Left lung (tissue), 10 donors: ENCODE measurements around the gene FREM3. TPM values are rescaled to one million over a fixed set of nuclear protein-coding genes. Genes with fewer than 3 reads are reported as not detected.
"Not testable (repeated sequence)": the region's sequence is repeated elsewhere in the genome, so short reads cannot be mapped to it uniquely, and the experiment has no call there.

Experiments
- ATAC-seq: fragments of 200-7000 bp; cut with Tn5 transposase; one replicate; pipeline ENCODE4 v1.9.1; 2020; ENCODE audit warnings: moderate library complexity
- DNase-seq, 4 donors: peaks; one replicate each; pipeline ENCODE4 v3.0.0-alpha.2; 2013 to 2020
- H3K27ac ChIP-seq, 2 donors: fragments of 200-600 bp; sonication (generic) in 1 of 2; one replicate each; pipeline versions ENCODE4 v1.5.0 to v1.8.0; 2020 to 2021
- H3K27me3 ChIP-seq, 2 donors: fragments of 200-600 bp; sonication (generic) in 1 of 2; one replicate each; pipeline versions ENCODE4 v1.5.0 to v1.8.0; 2020 to 2021
- H3K36me3 ChIP-seq, 2 donors: fragments of 200-600 bp; sonication (generic) in 1 of 2; one replicate each; pipeline versions ENCODE4 v1.5.0 to v1.8.0; 2020 to 2021
- H3K4me1 ChIP-seq, 2 donors: fragments of 200-600 bp; one replicate each; pipeline ENCODE4 v1.8.0; 2021
- H3K4me3 ChIP-seq, 2 donors: fragments of 200-600 bp; sonication (generic) in 1 of 2; one replicate each; pipeline versions ENCODE4 v1.5.0 to v1.8.0; 2020 to 2021; ENCODE audit warnings: mild to moderate bottlenecking in 1 of 2
- H3K9me3 ChIP-seq, 2 donors: fragments of 200-600 bp; sonication (generic) in 1 of 2; one replicate each; pipeline versions ENCODE4 v1.5.0 to v1.8.0; 2020 to 2021
- intact Hi-C, 2 donors: fragments of 100-400 bp; cut with DNase I; formaldehyde crosslinking; loops; one replicate each; pipeline versions ENCODE4 v1.11.2 to v1.14.2; 2022
- polyA plus RNA-seq, 6 donors: library from polyadenylated mRNA; unstranded; fragments of 120-200 nt; gene quantifications; one replicate each; pipeline ENCODE4 v1.2.1, GENCODE V29; 2013; ENCODE audit not compliant: insufficient read length in 6 of 6
- total RNA-seq, 2 donors: library from RNA; stranded (reverse); fragmentation: NEBNext Ultra II Directional; extraction: Animal tissue kit (Norgen Biotek cat#: 25700); gene quantifications; one replicate each; pipeline ENCODE4 v1.2.1, GENCODE V29; 2021
- TF ChIP-seq, protein P1 (sequence below), 2 donors: fragments of 200-600 bp; sonication (generic) in 1 of 2; IDR thresholded peaks; one replicate each; pipeline versions ENCODE4 v1.5.0 to v1.8.0; 2021; ENCODE audit warnings: antibody characterized with exemption in 2 of 2
- donor health status: DM: no; HTN: yes; CAD: no.
- donor health status: DM: no; HTN: no; CAD: no.

FREM3 gene
- total and polyA plus RNA-seq, 8 donors, result 0.09 to 15.9 (median 9.8) TPM; not detected in 1

DNA sequence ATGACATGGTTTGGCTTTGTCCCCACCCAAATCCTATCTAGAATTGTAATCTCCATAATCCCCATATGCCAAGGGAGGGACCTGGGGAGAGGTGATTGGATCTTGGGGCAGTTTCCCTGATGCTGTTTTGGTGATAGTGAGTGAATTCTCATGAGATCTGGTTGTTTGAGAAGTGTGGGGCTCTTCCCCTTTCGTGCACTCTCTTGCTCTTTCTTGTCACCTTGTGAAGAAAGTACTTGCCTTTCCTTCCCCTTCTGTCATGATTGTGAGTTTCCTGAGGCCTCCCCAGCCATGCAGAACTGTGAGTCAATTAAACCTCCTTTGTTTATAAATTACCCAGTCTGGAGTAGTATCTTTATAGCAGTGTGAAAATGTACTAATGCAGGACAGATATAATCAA, 36.4 kb upstream of the FREM3 start:
- Histone ChIP-seq H3K4me1 (no peaks in the 10 kb centered on the region), H3K27ac (no peak overlapping the region), H3K27me3 (no peaks in the 10 kb centered on the region), H3K36me3 (no peaks in the 10 kb centered on the region), H3K4me3 (no peak overlapping the region), H3K9me3 (no peaks in the 10 kb centered on the region)
- TF ChIP-seq, protein P1, sequence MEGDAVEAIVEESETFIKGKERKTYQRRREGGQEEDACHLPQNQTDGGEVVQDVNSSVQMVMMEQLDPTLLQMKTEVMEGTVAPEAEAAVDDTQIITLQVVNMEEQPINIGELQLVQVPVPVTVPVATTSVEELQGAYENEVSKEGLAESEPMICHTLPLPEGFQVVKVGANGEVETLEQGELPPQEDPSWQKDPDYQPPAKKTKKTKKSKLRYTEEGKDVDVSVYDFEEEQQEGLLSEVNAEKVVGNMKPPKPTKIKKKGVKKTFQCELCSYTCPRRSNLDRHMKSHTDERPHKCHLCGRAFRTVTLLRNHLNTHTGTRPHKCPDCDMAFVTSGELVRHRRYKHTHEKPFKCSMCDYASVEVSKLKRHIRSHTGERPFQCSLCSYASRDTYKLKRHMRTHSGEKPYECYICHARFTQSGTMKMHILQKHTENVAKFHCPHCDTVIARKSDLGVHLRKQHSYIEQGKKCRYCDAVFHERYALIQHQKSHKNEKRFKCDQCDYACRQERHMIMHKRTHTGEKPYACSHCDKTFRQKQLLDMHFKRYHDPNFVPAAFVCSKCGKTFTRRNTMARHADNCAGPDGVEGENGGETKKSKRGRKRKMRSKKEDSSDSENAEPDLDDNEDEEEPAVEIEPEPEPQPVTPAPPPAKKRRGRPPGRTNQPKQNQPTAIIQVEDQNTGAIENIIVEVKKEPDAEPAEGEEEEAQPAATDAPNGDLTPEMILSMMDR (IDR thresholded peaks at IDR 0.05), result no peak
- DNase-seq, result no peak
- intact Hi-C loops, result no loop called here
- no peak for ATAC-seq

DNA sequence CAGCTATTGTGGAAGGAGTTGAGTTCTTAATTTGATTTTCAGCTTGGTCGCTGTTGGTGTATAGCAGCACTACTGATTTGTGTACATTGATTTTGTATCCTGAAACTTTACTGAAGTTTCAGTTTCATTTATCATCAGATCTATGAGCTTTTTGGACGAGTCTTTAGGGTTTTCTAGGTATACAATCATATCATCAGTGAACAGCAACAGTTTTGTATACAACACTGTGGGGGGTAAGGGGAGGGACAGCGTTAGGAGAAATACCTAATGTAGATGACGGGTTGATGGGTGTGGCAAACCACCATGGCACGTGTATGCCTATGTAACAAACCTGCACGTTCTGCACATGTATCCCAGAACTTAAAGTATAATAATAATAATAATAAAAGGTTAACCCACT, 35.6 kb upstream of the FREM3 start:
- DNase-seq, intact Hi-C loops, H3K36me3 ChIP-seq, H3K4me3 ChIP-seq, H3K27me3 ChIP-seq, H3K4me1 ChIP-seq, H3K9me3 ChIP-seq, ATAC-seq, H3K27ac ChIP-seq: not testable (repeated sequence)

DNA sequence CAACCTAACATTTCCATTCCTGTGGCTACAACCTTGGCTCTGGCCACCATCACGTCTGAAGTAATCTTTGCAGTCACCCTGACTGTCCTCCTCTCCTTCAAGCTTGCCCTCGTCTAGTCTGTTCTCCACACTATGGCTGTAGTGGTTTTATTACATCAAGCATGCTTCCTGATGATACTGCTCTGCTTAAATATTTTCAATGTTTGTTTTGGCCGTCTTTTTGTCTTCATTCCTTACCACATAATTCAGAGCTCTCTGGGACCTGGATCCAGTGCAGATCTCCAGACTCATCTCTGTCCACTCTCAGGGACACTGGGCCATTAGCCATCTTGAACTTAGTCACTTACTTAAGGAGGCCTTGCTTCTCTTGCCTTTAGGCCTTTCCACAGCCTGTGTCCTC, 27.7 kb upstream of the FREM3 start:
- ATAC-seq, result no peak
- Histone ChIP-seq H3K27me3 (no peaks in the 10 kb centered on the region), H3K27ac (no peak overlapping the region), H3K4me3 (no peak overlapping the region), H3K4me1 (no peaks in the 10 kb centered on the region), H3K9me3 (no peaks in the 10 kb centered on the region), H3K36me3 (no peaks in the 10 kb centered on the region)
- no peak for DNase-seq
- TF ChIP-seq, protein P1 (IDR thresholded peaks at IDR 0.05), result no peak
- intact Hi-C loops, result no loop called here

DNA sequence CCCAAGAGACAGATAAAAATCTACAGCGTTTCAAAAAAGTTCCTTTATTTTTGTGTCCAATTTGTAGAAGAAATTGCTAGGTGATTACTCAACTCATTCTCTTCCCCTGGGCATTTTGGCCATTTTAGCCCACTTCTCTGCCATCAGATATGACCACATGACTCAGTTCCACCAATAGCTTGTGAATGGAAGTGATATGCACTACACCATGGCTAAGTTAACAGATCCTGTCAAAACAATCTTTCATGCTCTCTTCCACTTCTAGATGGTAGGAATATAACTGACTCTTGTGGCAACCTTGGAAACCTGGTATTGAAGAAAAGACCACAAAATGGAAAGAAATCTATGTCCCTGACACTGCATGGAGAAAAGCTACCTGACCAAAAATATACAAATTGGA, 26.2 kb upstream of the FREM3 start:
- ATAC-seq (no peak), DNase-seq (no peak)
- H3K9me3 ChIP-seq, result no peaks in the 10 kb centered on the region
- H3K4me3 ChIP-seq, result no peak overlapping the region
- TF ChIP-seq, protein P1 (IDR thresholded peaks at IDR 0.05), result no peak
- no peaks in the 10 kb centered on the region for H3K27me3 ChIP-seq
- H3K4me1 ChIP-seq, result no peaks in the 10 kb centered on the region
- intact Hi-C loops, result no loop called here
- no peaks in the 10 kb centered on the region for H3K36me3 ChIP-seq
- H3K27ac ChIP-seq, result no peak overlapping the region

DNA sequence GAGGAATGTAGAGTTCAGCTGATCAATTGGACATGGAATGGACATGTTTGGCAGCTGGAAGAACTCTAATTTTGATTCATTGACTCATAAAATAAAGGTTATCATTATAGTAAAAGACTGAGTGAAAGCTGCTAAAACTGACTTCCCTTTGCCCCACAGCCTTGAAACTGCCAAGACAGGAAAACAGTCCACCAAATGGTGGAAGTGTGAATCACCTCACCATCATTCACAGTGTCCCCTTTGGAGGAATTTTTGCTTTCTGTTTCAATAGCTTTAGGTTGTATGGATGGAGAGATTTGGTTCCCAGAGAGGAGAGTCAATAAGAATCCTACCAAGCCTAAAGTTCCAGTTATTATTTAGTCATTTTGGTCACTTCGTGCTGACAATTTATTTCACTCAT, 20.8 kb upstream of the FREM3 start:
- H3K36me3 ChIP-seq, result no peaks in the 10 kb centered on the region
- TF ChIP-seq, protein P1 (IDR thresholded peaks at IDR 0.05), result no peak
- ATAC-seq, result no peak
- H3K4me3 ChIP-seq, result no peak overlapping the region
- no peaks in the 10 kb centered on the region for H3K9me3 ChIP-seq
- H3K27ac ChIP-seq, result no peak overlapping the region
- intact Hi-C loops, result no loop called here
- no peaks in the 10 kb centered on the region for H3K27me3 ChIP-seq
- no peak for DNase-seq
- H3K4me1 ChIP-seq, result no peaks in the 10 kb centered on the region

DNA sequence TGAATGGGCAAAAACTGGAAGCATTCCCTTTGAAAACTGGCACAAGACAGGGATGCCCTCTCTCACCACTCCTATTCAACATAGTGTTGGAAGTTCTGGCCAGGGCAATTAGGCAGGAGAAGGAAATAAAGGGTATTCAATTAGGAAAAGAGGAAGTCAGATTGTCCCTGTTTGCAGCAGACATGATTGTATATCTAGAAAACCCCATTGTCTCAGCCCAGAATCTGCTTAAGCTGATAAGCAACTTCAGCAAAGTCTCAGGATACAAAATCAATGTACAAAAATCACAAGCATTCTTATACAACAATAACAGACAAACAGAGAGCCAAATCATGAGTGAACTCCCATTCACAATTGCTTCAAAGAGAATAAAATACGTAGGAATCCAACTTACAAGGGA, 18.3 kb upstream of the FREM3 start:
- H3K4me1 ChIP-seq, DNase-seq, ATAC-seq, H3K36me3 ChIP-seq, H3K27ac ChIP-seq, H3K4me3 ChIP-seq, H3K27me3 ChIP-seq, intact Hi-C loops, H3K9me3 ChIP-seq: not testable (repeated sequence)
